ENCODE measurements around the gene DUSP2.

DUSP2 gene

GRCh38 chr2:96109931-96110511 is 35.2 kb downstream of the DUSP2 start:
- TF ChIP-seq CTCF (IDR thresholded peaks at IDR 0.05; ENCODE audit: control insufficient read depth, extremely low read depth, insufficient read depth) = no peak
- no peak overlapping the region for H3K4me3 ChIP-seq (ENCODE audit: low read depth, low read length)
- DNase-seq (ENCODE audit: low read depth) = no peak

- no peak for DNase-seq (ENCODE audit: low read depth)
Measured at GRCh38 chr2:96109361-96109680, 35.9 kb downstream of the DUSP2 start.

GRCh38 chr2:96108541-96109360 is 36.5 kb downstream of the DUSP2 start:
- H3K4me3 ChIP-seq (ENCODE audit: low read depth, low read length) = no peak overlapping the region
- TF ChIP-seq CTCF (IDR thresholded peaks at IDR 0.05; ENCODE audit: control insufficient read depth, extremely low read depth, insufficient read depth) = no peak
- DNase-seq (ENCODE audit: low read depth) = no peak

More at GRCh38 chr2:96109361-96109680, 35.9 kb downstream of the DUSP2 start:
- TF ChIP-seq CTCF (IDR thresholded peaks at IDR 0.05; ENCODE audit: control insufficient read depth, extremely low read depth, insufficient read depth) = no peak
- no peak overlapping the region for H3K4me3 ChIP-seq (ENCODE audit: low read depth, low read length)

GRCh38 chr2:96108151-96108540 is 37.1 kb downstream of the DUSP2 start:
- TF ChIP-seq CTCF (IDR thresholded peaks at IDR 0.05; ENCODE audit: control insufficient read depth, extremely low read depth, insufficient read depth) = no peak
- DNase-seq (ENCODE audit: low read depth) = no peak
- H3K4me3 ChIP-seq (ENCODE audit: low read depth, low read length) = no peak overlapping the region

GRCh38 chr2:96107708-96108065 is 37.6 kb downstream of the DUSP2 start:
- no peak overlapping the region for H3K4me3 ChIP-seq (ENCODE audit: low read depth, low read length)
- no peak for DNase-seq (ENCODE audit: low read depth)
- TF ChIP-seq CTCF (IDR thresholded peaks at IDR 0.05; ENCODE audit: control insufficient read depth, extremely low read depth, insufficient read depth) = no peak

GRCh38 chr2:96106991-96107707 is 38.1 kb downstream of the DUSP2 start:
- H3K4me3 ChIP-seq (ENCODE audit: low read depth, low read length) = no peak overlapping the region
- TF ChIP-seq CTCF (IDR thresholded peaks at IDR 0.05; ENCODE audit: control insufficient read depth, extremely low read depth, insufficient read depth) = no peak
- DNase-seq (ENCODE audit: low read depth) = no peak
